ENCODE results near the gene PANK1.

The PANK1 gene

GRCh38 chr10:89644967-89645741 lies at the start of gene PANK1:
Gene PANK1 (minus strand): TSS chr10:89645242. CDS start chr10:89644891, 351 bp downstream.
- peak; percentile 51 for DNase-seq

- DNase-seq, result no peak
These were observed 48.1 kb upstream of the PANK1 start for GRCh38 chr10:89693176-89693575.

- DNase-seq, result no peak
These were observed 47.4 kb upstream of the PANK1 start for GRCh38 chr10:89692416-89692815.

GRCh38 chr10:89690027-89690426 lies 45.0 kb upstream of the PANK1 start:
- no peak for DNase-seq

- DNase-seq, result no peak
These were observed 40.9 kb upstream of the PANK1 start for GRCh38 chr10:89685936-89686335.

- no peak for DNase-seq
These were observed 39.6 kb upstream of the PANK1 start for GRCh38 chr10:89684604-89685003.

GRCh38 chr10:89683883-89684282 lies 38.8 kb upstream of the PANK1 start:
- DNase-seq, result no peak

- no peak for DNase-seq
These were observed 34.9 kb upstream of the PANK1 start for GRCh38 chr10:89679986-89680385.

- no peak for DNase-seq
These were observed 32.3 kb upstream of the PANK1 start for GRCh38 chr10:89677341-89677740.

- no peak for DNase-seq
These were observed 25.9 kb upstream of the PANK1 start for GRCh38 chr10:89670926-89671325.

GRCh38 chr10:89669985-89670384 lies 24.9 kb upstream of the PANK1 start:
- DNase-seq, result no peak

GRCh38 chr10:89668386-89669071 lies 23.5 kb upstream of the PANK1 start:
- no peak for DNase-seq

GRCh38 chr10:89666138-89666537 lies 21.1 kb upstream of the PANK1 start:
- no peak for DNase-seq

GRCh38 chr10:89665302-89665701 lies 20.3 kb upstream of the PANK1 start:
- no peak for DNase-seq

GRCh38 chr10:89664203-89664602 lies 19.2 kb upstream of the PANK1 start:
- DNase-seq, result no peak

GRCh38 chr10:89663144-89663543 lies 18.1 kb upstream of the PANK1 start:
- no peak for DNase-seq

GRCh38 chr10:89662596-89662995 lies 17.6 kb upstream of the PANK1 start:
- DNase-seq, result no peak

- DNase-seq, result no peak
These were observed 14.4 kb upstream of the PANK1 start for GRCh38 chr10:89659143-89660131.

GRCh38 chr10:89657302-89657701 lies 12.3 kb upstream of the PANK1 start:
- DNase-seq, result no peak

- DNase-seq, result no peak
These were observed 10.7 kb upstream of the PANK1 start for GRCh38 chr10:89655722-89656121.

GRCh38 chr10:89653410-89653869 lies 8.4 kb upstream of the PANK1 start:
- DNase-seq, result no peak

- DNase-seq, result no peak
These were observed 7.8 kb upstream of the PANK1 start for GRCh38 chr10:89652806-89653370.
